Measurements from ENCODE around the gene ALMS1. TPM values are rescaled to one million over a fixed set of nuclear protein-coding genes. Genes with fewer than 3 reads are reported as not detected.

Gene ALMS1
- total and polyA plus RNA-seq, 2 of the 4 experiments (the other 2 are of a cell fraction), result 20.8 to 52.8 TPM

DNA sequence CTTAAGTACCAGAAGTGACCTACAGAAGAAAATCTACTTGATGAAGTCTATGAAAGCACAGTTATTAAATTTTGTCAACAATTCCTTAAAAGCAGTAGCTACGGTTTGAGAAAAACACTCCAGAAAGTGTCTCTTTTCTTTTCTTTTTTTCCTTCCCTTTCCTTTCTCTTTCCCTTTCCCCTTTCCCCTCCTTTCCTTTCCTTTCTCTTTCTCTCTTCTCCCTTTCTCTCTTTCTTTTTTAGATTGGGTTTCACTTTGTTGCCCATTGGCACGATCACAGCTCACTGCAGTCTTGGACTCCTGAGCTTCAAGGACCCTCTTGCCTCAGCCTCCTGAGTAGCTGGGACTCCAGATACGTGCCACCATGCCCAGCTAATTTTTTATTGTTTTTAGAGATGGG, 2.6 kb upstream of the ALMS1 start:
- Histone ChIP-seq H4K8ac (ENCODE audit: low read depth in 2 of 2, low read length in 2 of 2) (no peak overlapping the region), H3K23ac (ENCODE audit: low read depth, low read length) (no peak overlapping the region), H2BK120ac (ENCODE audit: low read depth, low read length) (no peak overlapping the region), H3K9me3 (ENCODE audit: control insufficient read depth, insufficient read depth, low read length) (no peaks in the 10 kb centered on the region), H2BK15ac (ENCODE audit: low read depth, low read length) (no peak overlapping the region), H3K79me1 (ENCODE audit: low read depth in 1 of 2, low read length in 2 of 2) (peaks cover 17 to 18% of the 10 kb centered on the region in 2 experiments), H3K4me2 (ENCODE audit: low read depth, low read length) (no peak overlapping the region), H3K56ac (ENCODE audit: extremely low read depth, insufficient read depth, low read length) (no peak overlapping the region), H3K4ac (ENCODE audit: low read depth, low read length) (no peak overlapping the region), H3K4me1 (ENCODE audit: control insufficient read depth, insufficient read depth, low read length) (no peaks in the 10 kb centered on the region), H3K9me1 (ENCODE audit: insufficient read depth, low read length) (no peaks in the 10 kb centered on the region), H3K27me3 (ENCODE audit: control insufficient read depth, insufficient read depth, low read length) (peaks cover 2% of the 10 kb centered on the region; the same call in 1 of the 2 replicates), H4K5ac (ENCODE audit: low read depth, low read length) (no peak overlapping the region), H3K4me3 (ENCODE audit: insufficient read depth, low read depth, low read length) (no peak overlapping the region), H2AK5ac (ENCODE audit: low read depth, low read length) (no peak overlapping the region), H2BK20ac (ENCODE audit: low read depth, low read length) (no peak overlapping the region), H3K36me3 (ENCODE audit: control insufficient read depth, insufficient read depth, low read length) (no peaks in the 10 kb centered on the region), H2AFZ (replicated peaks; ENCODE audit: low read length, poor library complexity) (no peak overlapping the region), H2AK9ac (replicated peaks; ENCODE audit: low read depth, low read length, poor library complexity) (no peak overlapping the region), H3K14ac (replicated peaks; ENCODE audit: low read depth, low read length) (no peak overlapping the region), H4K91ac (ENCODE audit: insufficient read depth, low read depth, low read length) (no peak overlapping the region), H3K27ac (ENCODE audit: insufficient read depth, low read length) (no peak overlapping the region), H2BK5ac (ENCODE audit: low read depth, low read length, poor library complexity, severe bottlenecking) (no peak overlapping the region), H4K20me1 (ENCODE audit: insufficient read depth, low read length) (no peaks in the 10 kb centered on the region; the same call in 1 of the 2 replicates), H3K18ac (ENCODE audit: low read depth, low read length) (no peak overlapping the region), H3K9ac (ENCODE audit: low read depth, low read length) (no peak overlapping the region)
- intact Hi-C loops (cut with micrococcal nuclease), result no loop called here
- no peak for ATAC-seq (ENCODE audit: low read depth)
- no CpG with 5 or more reads among the region's 3 CpGs for WGBS, 2 experiments (ENCODE audit: extremely low coverage in 2 of 2, insufficient read length in 1 of 2)
- dilution Hi-C loops (cut with HindIII; ENCODE audit: low sequenced_read_pairs, unreplicated experiment), result no loop called here
- TF ChIP-seq NFE2L2 (IDR thresholded peaks at IDR 0.05; ENCODE audit: low read depth, low read length) (no peak), RCOR1 (IDR thresholded peaks at IDR 0.05; ENCODE audit: insufficient replicate concordance, low read length) (no peak), RAD21 (IDR thresholded peaks at IDR 0.05; ENCODE audit: low read length) (no peak), FOS (IDR thresholded peaks at IDR 0.05; ENCODE audit: low read depth, low read length) (no peak), SMC3 (IDR thresholded peaks at IDR 0.05; ENCODE audit: low read depth, low read length) (no peak), CHD1 (IDR thresholded peaks at IDR 0.05; ENCODE audit: low read depth, low read length) (no peak), RFX5 (IDR thresholded peaks at IDR 0.05; ENCODE audit: low read depth, low read length) (no peak), BHLHE40 (IDR thresholded peaks at IDR 0.05; ENCODE audit: low read depth, low read length) (no peak), MXI1 (IDR thresholded peaks at IDR 0.05; ENCODE audit: borderline replicate concordance, low read depth, low read length) (no peak), CTCF (conservative IDR thresholded peaks at IDR 0.05; ENCODE audit: low read depth, low read length) (no peak), MAZ (IDR thresholded peaks at IDR 0.05; ENCODE audit: borderline replicate concordance, low read depth, low read length) (no peak), CEBPB (IDR thresholded peaks at IDR 0.05; ENCODE audit: low read depth, low read length) (no peak), POLR2A (IDR thresholded peaks at IDR 0.05; ENCODE audit: low read depth, low read length) (no peak), MAFK (IDR thresholded peaks at IDR 0.05; ENCODE audit: low read depth, low read length) (no peak)
- TF ChIP-seq, protein P1, sequence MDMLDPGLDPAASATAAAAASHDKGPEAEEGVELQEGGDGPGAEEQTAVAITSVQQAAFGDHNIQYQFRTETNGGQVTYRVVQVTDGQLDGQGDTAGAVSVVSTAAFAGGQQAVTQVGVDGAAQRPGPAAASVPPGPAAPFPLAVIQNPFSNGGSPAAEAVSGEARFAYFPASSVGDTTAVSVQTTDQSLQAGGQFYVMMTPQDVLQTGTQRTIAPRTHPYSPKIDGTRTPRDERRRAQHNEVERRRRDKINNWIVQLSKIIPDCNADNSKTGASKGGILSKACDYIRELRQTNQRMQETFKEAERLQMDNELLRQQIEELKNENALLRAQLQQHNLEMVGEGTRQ (IDR thresholded peaks at IDR 0.05; ENCODE audit: low read depth, low read length), result no peak
- TF ChIP-seq, protein P2, sequence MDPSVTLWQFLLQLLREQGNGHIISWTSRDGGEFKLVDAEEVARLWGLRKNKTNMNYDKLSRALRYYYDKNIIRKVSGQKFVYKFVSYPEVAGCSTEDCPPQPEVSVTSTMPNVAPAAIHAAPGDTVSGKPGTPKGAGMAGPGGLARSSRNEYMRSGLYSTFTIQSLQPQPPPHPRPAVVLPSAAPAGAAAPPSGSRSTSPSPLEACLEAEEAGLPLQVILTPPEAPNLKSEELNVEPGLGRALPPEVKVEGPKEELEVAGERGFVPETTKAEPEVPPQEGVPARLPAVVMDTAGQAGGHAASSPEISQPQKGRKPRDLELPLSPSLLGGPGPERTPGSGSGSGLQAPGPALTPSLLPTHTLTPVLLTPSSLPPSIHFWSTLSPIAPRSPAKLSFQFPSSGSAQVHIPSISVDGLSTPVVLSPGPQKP (IDR thresholded peaks at IDR 0.05; ENCODE audit: borderline replicate concordance, low read depth, low read length), result no peak
- CTCF ChIA-PET, result no interaction called here
- no TSS peak for BruUV-seq (replicated peaks)
- DNase-seq, result no peak
- POLR2A ChIA-PET (ENCODE audit: unreplicated experiment), result no interaction called here
- in situ Hi-C loops (cut with MboI; ENCODE audit: low sequenced_read_pairs), result no loop called here

Measured in IMR-90 (cell line).